DMS79 (cell line): Measurements from ENCODE around the gene FAM180A.
"Not testable (repeated sequence)": the region's sequence is repeated elsewhere in the genome, so short reads cannot be mapped to it uniquely, and the experiment has no call there.

Source experiments
- DNase-seq: peaks from one replicate; lab custom pipeline; 2025; lab: John Stamatoyannopoulos, UW

Gene FAM180A

GRCh38 chr7:135713836-135714470 lies 34.7 kb downstream of the FAM180A start:
- no peak for DNase-seq

- DNase-seq = no peak
Observed at GRCh38 chr7:135712796-135713195, 35.8 kb downstream of the FAM180A start.

GRCh38 chr7:135712182-135712782 lies 36.3 kb downstream of the FAM180A start:
- peak; percentile 63 for DNase-seq

GRCh38 chr7:135711139-135711469 lies 37.5 kb downstream of the FAM180A start:
- DNase-seq = no peak

DNA sequence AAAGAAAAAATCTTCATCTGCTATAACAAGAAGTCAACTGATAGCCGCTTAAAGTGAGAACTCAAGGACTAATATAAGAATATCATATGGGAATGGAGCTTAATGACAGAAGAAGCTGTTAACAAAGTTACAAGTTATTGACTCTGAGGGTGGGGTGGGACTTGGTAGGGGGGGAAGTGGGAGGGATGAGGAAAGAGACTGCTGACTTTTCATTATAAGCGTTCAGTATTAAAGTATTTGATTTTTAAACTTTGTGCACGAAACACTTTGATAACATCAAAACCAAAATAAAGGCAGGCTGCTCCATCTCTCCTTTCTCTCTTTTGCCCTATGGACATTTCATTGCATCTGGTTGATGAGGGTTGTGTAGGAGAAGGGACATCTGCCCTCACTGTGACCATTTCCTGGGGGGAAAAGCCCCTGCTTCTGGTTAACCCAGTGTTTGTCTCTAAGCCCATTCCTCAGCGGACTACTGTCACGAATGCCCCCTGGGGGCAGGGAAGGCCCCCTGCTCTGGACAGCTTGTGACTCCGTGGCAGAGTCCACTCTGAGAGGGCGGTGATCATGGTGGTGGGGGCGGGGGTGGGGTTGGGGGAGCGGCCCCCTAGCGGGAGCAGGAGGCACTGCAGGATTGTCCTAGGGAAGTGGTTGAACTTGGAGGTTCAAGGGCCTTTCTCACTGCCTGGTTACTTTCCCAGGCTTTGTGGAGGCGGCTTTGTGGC lies 38.0 kb downstream of the FAM180A start:
- no peak for DNase-seq

- DNase-seq = no peak
Observed at GRCh38 chr7:135709508-135709907, 39.1 kb downstream of the FAM180A start.

- no peak for DNase-seq
Observed at GRCh38 chr7:135708041-135708440, 40.6 kb downstream of the FAM180A start.

DNA sequence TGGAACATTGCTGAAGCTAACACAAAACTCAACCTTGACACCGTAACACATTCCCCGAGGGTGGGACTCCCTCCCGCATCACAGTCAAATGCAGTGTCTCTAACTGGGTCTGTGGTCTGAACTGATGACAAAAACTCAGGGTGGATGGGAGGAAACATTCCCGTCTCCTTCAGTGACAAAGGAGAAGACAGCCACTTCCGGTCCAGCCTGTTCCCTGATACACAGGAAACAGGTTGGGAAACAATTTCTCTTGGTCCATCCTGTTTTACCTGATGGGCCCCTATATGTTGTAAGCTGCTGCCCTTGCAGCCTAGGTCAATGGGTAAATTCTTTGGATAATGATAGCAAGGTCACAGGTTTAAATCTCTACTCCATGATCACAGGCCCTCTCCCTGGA lies 41.0 kb downstream of the FAM180A start:
- DNase-seq = no peak

DNA sequence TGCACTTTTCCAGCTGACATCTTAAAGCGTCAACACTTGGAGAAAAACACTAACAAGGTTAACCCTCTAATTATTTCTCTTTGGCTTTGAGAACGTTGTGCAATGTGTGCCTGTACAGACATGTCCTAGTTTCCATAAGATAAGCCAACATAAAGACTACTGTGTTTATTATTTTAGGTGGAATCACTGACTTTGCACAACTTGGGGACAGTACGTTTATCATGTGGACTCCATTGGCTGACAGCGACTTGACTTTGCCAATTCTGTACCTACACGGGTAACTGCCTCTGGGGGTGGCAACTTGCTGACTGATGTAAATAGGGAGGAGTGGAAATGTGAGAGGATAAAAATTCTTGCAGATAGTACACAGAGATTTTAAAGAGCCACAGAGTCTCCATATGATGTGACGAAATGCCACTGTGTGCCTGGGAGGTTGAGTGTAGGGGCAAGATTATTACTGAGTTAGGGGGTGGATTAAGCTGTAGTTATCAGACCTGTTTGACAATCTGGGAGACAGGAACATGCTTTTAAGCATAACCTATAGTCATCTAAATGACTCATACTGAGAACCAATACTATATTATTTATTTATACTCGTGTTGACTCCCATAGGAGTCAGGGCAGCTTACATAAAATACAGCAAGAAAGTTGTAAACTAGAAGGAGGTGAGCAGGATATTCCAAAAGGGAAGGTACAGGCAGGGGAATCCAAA lies 41.6 kb downstream of the FAM180A start:
- DNase-seq = no peak

DNA sequence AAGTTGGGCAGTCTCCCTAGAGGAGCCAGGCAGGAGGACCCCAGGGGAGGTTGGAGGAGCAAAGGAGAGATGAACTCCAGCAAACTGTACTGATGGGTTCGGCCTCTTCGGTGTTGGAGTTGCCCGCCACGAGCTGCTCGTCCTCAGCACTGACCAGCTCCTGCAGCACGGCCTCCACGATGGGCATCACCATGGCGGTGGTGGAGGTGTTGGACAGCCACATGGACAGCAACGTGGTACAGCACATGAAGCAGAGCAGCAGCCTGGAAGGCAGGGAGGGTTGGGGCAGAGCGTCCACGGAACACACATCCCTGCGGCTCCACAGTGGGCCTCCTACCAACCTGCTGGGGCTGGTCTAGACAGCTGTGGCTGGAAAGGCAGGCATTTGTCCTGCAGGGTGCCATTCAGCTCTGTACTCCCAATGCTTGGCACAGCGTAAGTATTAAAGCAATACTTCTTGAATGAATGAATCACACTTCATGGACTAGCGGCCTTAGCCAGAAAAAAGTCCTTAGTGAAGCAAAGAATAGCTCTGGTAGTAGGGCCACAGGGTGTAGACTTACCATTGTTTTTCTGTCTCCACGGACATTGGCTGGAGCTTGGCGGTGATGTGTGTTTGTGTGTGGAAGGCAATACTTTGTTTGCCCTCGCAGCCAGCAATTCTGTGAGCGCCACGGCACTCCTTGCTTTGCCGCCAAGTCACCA lies 42.4 kb downstream of the FAM180A start:
- DNase-seq = no peak

DNA sequence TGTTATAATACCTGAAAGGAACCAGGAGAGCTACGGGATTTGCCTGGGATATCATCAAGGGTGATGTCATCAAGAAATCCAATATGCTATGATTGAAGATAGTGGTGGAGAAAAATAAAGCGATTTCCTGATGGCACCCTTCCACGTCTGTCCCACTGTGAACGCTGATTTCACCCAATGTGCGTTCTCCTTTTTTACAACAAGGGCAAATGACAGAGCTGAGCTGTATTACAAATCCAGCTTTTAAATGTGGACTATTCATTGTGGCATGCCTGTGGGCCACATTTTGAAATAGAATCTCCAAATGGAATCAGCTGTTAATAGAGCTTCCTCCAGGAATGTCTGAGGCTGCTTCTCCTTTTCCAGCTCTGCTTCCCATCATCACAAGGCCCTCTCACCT lies 43.9 kb downstream of the FAM180A start:
- DNase-seq = no peak

DNA sequence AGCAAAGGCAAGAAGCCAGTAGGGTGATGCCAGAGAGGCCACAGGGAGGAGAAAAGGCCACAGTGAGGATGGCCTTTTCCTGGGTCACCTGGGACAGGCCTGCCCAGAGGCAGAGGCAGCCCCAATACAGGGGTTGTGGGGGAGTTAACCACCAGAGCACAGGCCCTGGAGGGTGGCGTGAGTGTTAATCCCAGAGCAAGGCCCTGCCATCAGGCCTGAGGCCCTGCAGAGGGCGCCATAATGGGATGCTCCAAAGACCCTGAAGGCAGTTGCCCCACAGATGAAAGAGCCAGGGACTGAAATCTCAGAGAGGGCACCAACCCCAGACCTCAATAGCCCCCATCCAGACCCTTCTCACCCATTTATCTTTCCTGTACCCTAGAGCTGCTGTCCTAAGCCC lies 44.5 kb downstream of the FAM180A start:
- DNase-seq = no peak

- no peak for DNase-seq
Observed at GRCh38 chr7:135697276-135698049, 51.1 kb downstream of the FAM180A start.

- no peak for DNase-seq
Observed at GRCh38 chr7:135693558-135693957, 55.1 kb downstream of the FAM180A start.

- DNase-seq = not testable (repeated sequence)
Observed at GRCh38 chr7:135692606-135693005, 56.0 kb downstream of the FAM180A start.

- no peak for DNase-seq
Observed at GRCh38 chr7:135692055-135692454, 56.6 kb downstream of the FAM180A start.

DNA sequence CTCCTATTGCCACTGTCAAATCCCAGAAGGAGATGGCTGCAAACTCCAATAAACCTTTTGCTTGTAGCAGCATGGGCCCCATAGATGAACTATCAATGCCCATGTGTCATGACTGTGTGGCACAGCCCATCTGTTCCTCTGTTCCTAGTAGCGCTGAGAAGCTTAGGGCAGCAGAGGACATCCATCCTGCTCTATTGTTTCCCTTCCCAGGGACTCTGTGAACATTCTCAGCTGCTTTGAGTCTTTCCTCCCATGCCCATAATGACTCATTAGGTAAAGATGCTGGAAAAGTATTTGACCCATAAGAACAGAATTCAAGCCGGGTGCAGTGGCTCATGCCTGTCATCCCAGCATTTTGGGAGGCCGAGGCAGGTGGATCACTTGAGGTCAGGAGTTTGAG lies 58.0 kb downstream of the FAM180A start:
- DNase-seq = no peak

DNA sequence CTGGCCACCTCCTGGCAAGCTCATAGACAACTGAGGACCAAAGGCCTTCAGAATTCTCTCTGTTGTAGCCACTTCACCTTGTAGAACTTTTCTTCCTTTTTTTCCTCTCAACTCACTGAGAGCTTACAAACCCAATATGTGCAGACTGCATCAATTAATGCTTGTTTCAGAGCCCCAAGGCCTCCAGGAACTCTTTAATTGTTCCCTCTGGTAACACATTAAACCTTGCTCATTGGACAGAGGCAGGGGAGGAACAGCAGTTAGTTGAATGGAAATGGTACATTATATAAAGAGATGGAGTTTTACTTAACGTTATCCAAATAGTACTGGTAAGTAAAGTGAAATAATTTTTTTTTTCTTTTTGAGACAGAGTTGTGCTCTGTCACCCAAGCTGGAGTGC lies 61.1 kb downstream of the FAM180A start:
- no peak for DNase-seq

- no peak for DNase-seq
Observed at GRCh38 chr7:135685306-135686084, 63.1 kb downstream of the FAM180A start.

- no peak for DNase-seq
Observed at GRCh38 chr7:135684699-135685098, 63.9 kb downstream of the FAM180A start.

DNA sequence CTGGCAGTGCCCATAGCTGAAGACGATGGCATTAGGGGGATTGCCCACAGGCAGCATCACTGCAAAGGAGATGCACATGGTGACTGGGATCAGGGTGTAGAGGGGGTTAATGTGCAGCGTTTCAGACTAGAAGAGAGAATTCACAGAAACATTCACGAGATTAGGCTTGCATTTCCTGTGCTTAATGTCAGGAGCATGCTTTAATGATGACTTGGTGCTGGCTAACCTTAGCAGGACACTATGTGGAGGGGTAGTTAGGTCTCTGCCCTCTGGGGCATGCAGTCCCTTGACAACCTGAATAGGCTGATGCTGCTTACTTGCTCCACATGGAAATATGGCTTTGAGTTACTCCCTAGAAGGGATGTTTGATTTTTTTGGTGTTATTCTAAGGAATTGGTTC lies 64.5 kb downstream of the FAM180A start:
- no peak for DNase-seq
